Loucy (cell line): Measurements from ENCODE around the gene PPARGC1A.

ENCODE experiments used
- H2AFZ ChIP-seq: fragments of 200-600 bp; sonication (generic); 2 replicates; pipeline ENCODE4 v1.6.0; 2016; ENCODE audit warnings: antibody characterized with exemption, mild to moderate bottlenecking, low read length, moderate library complexity
- H3F3A ChIP-seq: fragments of 200-600 bp; 2 replicates; pipeline ENCODE4 v1.6.0; 2016; ENCODE audit warnings: antibody characterized with exemption, low read depth, mild to moderate bottlenecking
- H3K27me3 ChIP-seq: fragments of 200-600 bp; sonication (generic); 2 replicates; pipeline ENCODE4 v1.6.1; 2014; ENCODE audit warnings: low read length, mild to moderate bottlenecking; ENCODE audit not compliant: insufficient read depth, poor library complexity, severe bottlenecking
- H3K36me3 ChIP-seq: fragments of 200-600 bp; sonication (generic); 2 replicates; pipeline ENCODE4 v1.6.1; 2016; ENCODE audit warnings: low read length; ENCODE audit not compliant: insufficient read depth
- H3K4me1 ChIP-seq: fragments of 200-600 bp; sonication (generic); 2 replicates; pipeline ENCODE4 v1.5.1; 2014; ENCODE audit warnings: low read length, mild to moderate bottlenecking; ENCODE audit not compliant: insufficient read depth, poor library complexity, severe bottlenecking
- H3K4me2 ChIP-seq: fragments of 200-600 bp; sonication (generic); 2 replicates; pipeline ENCODE4 v1.6.0; 2014; ENCODE audit warnings: antibody characterized with exemption, low read length, low read depth, mild to moderate bottlenecking; ENCODE audit not compliant: poor library complexity, severe bottlenecking
- H3K4me3 ChIP-seq: fragments of 200-600 bp; sonication (generic); 2 replicates; pipeline ENCODE4 v1.5.1; 2014; ENCODE audit warnings: low read length, mild to moderate bottlenecking, mixed read lengths; ENCODE audit not compliant: poor library complexity, severe bottlenecking
- H3K79me2 ChIP-seq: fragments of 200-600 bp; sonication (generic); 2 replicates; pipeline ENCODE4 v1.6.1; 2014; ENCODE audit warnings: low read length; ENCODE audit not compliant: insufficient read depth
- H3K9ac ChIP-seq: fragments of 200-600 bp; sonication (generic); 2 replicates; pipeline ENCODE4 v1.6.0; 2014; ENCODE audit warnings: mild to moderate bottlenecking, low read depth, low read length, moderate library complexity; ENCODE audit not compliant: poor library complexity, severe bottlenecking
- H3K9me2 ChIP-seq: fragments of 200-600 bp; sonication (generic); replicated peaks from 2 replicates; pipeline ENCODE4 v1.6.1; 2016; ENCODE audit warnings: low read depth, low read length, mixed read lengths
- H3K9me3 ChIP-seq: fragments of 200-600 bp; sonication (generic); 2 replicates; pipeline ENCODE4 v1.6.1; 2014; ENCODE audit warnings: mild to moderate bottlenecking, antibody characterized with exemption, low read length, low read depth; ENCODE audit not compliant: insufficient read depth
- H4K20me1 ChIP-seq: fragments of 200-600 bp; sonication (generic); 2 replicates; pipeline ENCODE4 v1.6.0; 2014; ENCODE audit warnings: antibody characterized with exemption, low read length, mild to moderate bottlenecking; ENCODE audit not compliant: insufficient read depth, poor library complexity, severe bottlenecking
- EZH2phosphoT487 ChIP-seq: fragments of 200-600 bp; IDR thresholded peaks from 2 replicates; pipeline ENCODE4 v1.6.1; 2018; ENCODE audit warnings: antibody characterized with exemption, mild to moderate bottlenecking, moderate library complexity, borderline replicate concordance
- TF ChIP-seq, protein P1 (sequence below): fragments of 200-600 bp; sonication (generic); conservative IDR thresholded peaks from 2 replicates; pipeline ENCODE4 v1.5.1; 2014; ENCODE audit warnings: mild to moderate bottlenecking, antibody characterized with exemption, low read length

Gene PPARGC1A

DNA sequence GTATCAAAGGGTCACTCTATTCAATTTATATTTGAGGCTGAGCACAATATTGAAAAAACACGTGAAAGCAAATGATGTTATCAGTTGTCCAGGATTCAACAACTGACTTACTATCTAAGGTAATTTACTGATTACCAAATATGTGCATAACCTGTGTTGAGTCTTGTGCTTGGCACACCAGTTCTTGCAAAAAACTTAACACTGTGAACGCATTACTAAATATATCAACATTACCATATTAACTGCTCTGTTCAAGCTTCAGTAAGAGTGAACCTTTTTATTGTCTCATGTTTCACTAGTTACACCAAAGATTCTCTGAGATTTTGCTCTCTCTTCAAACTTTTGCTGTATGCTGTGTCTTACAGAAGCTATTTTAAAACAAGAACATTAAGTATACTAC, 38.4 kb downstream of the PPARGC1A start:
- Histone ChIP-seq H3K4me3 (no peak overlapping the region), H4K20me1 (no peaks in the 10 kb centered on the region), H3K36me3 (no peaks in the 10 kb centered on the region), H3K79me2 (no peaks in the 10 kb centered on the region), H3K27me3 (no peaks in the 10 kb centered on the region), H3K9me2 (no peaks in the 10 kb centered on the region), H3F3A (no peaks in the 10 kb centered on the region), H3K4me1 (no peaks in the 10 kb centered on the region), H3K4me2 (no peak overlapping the region), H3K9ac (no peak overlapping the region), H3K9me3 (no peaks in the 10 kb centered on the region), H2AFZ (no peak overlapping the region)
- TF ChIP-seq, protein P1, sequence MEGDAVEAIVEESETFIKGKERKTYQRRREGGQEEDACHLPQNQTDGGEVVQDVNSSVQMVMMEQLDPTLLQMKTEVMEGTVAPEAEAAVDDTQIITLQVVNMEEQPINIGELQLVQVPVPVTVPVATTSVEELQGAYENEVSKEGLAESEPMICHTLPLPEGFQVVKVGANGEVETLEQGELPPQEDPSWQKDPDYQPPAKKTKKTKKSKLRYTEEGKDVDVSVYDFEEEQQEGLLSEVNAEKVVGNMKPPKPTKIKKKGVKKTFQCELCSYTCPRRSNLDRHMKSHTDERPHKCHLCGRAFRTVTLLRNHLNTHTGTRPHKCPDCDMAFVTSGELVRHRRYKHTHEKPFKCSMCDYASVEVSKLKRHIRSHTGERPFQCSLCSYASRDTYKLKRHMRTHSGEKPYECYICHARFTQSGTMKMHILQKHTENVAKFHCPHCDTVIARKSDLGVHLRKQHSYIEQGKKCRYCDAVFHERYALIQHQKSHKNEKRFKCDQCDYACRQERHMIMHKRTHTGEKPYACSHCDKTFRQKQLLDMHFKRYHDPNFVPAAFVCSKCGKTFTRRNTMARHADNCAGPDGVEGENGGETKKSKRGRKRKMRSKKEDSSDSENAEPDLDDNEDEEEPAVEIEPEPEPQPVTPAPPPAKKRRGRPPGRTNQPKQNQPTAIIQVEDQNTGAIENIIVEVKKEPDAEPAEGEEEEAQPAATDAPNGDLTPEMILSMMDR = no peak
- TF ChIP-seq EZH2phosphoT487 = no peak

DNA sequence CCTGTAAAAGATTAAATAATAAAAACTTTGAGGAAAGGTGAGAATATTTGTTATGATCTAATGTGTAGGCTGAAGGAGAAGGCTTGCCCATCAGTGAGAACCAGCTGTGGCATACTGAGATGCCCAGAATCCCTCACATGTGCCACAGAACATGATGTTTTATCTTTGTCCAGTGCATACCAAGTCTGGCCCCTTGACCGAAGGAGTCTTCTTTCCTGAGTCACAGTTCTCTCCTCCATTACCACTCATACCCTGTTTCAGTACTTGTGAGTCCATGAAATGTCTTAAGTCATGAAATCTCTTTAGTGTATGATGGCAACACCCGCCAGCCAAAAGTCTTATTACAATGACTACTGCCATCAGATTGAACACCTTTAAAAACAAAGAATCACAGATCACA, 42.7 kb downstream of the PPARGC1A start:
- no peaks in the 10 kb centered on the region for H3K9me3 ChIP-seq
- H3F3A ChIP-seq = no peaks in the 10 kb centered on the region
- no peak overlapping the region for H3K9ac ChIP-seq

DNA sequence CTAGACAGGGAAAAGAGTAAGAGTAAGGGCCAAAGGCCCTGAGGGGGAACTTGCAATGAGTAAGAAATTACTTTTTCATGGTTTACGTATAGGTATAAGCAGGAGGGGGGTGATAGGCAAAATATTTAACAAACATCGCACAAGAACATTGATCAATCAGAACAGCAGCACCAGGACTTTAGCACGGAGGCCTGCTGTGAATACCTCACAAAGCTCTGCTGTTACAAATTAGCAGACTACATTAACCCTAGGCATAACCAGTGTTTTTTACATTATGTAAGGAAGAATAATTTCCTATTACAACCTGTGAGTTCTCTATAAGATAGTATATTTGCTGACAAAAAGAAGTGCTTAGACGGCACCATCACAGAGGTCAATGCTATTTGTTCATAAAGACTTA, 44.9 kb downstream of the PPARGC1A start:
- no peaks in the 10 kb centered on the region for H3K79me2 ChIP-seq
- H3K9me2 ChIP-seq = no peaks in the 10 kb centered on the region
- H3K27me3 ChIP-seq = no peaks in the 10 kb centered on the region
- no peak overlapping the region for H3K9ac ChIP-seq
- no peak overlapping the region for H2AFZ ChIP-seq
- no peaks in the 10 kb centered on the region; the same call in 1 of the 2 replicates for H3K9me3 ChIP-seq
- H3K36me3 ChIP-seq = no peaks in the 10 kb centered on the region
- TF ChIP-seq, protein P1 = no peak
- no peak for TF ChIP-seq EZH2phosphoT487
- H3K4me3 ChIP-seq = no peak overlapping the region
- no peak overlapping the region for H3K4me2 ChIP-seq
- H4K20me1 ChIP-seq = no peaks in the 10 kb centered on the region
- H3F3A ChIP-seq = no peaks in the 10 kb centered on the region
- H3K4me1 ChIP-seq = no peaks in the 10 kb centered on the region

More for the DNA sequence above, 42.7 kb downstream of the PPARGC1A start:
- Histone ChIP-seq H2AFZ (no peak overlapping the region), H3K4me2 (no peak overlapping the region), H3K4me3 (no peak overlapping the region), H3K9me2 (no peaks in the 10 kb centered on the region), H3K4me1 (no peaks in the 10 kb centered on the region), H3K36me3 (no peaks in the 10 kb centered on the region), H4K20me1 (no peaks in the 10 kb centered on the region), H3K79me2 (no peaks in the 10 kb centered on the region), H3K27me3 (no peaks in the 10 kb centered on the region)
- TF ChIP-seq, protein P1 = no peak
- no peak for TF ChIP-seq EZH2phosphoT487
